Ishikawa (cell line): Measurements from ENCODE around the gene UPF3B.

Experiments
- CEBPB ChIP-seq: IDR thresholded peaks from 2 replicates; pipeline ENCODE4 v1.6.1; 2012
- CREB1 ChIP-seq: IDR thresholded peaks from 2 replicates; pipeline ENCODE4 v1.6.1; 2012; ENCODE audit warnings: low read depth
- EGR1 ChIP-seq: IDR thresholded peaks from 2 replicates; pipeline ENCODE4 v1.6.1; 2012
- EP300 ChIP-seq: IDR thresholded peaks from 2 replicates; pipeline ENCODE4 v1.6.1; 2012; ENCODE audit warnings: borderline replicate concordance
- FOXM1 ChIP-seq: IDR thresholded peaks from 2 replicates; pipeline ENCODE4 v1.6.1; 2012; ENCODE audit warnings: low read depth, borderline replicate concordance
- NFIC ChIP-seq: IDR thresholded peaks from 2 replicates; pipeline ENCODE4 v1.6.1; 2012
- RAD21 ChIP-seq: IDR thresholded peaks from 2 replicates; pipeline ENCODE4 v1.6.1; 2012; ENCODE audit warnings: low read depth
- TAF1 ChIP-seq: IDR thresholded peaks from 2 replicates; pipeline ENCODE4 v1.6.1; 2012; ENCODE audit warnings: low read depth, mild to moderate bottlenecking
- TCF12 ChIP-seq: IDR thresholded peaks from 2 replicates; pipeline ENCODE4 v1.6.1; 2012; ENCODE audit warnings: low read depth
- TEAD4 ChIP-seq: IDR thresholded peaks from 2 replicates; pipeline ENCODE4 v1.6.1; 2012
- YY1 ChIP-seq: IDR thresholded peaks from 2 replicates; pipeline ENCODE4 v1.6.1; 2012; ENCODE audit warnings: low read depth
- ZBTB7A ChIP-seq: IDR thresholded peaks from 2 replicates; pipeline ENCODE4 v1.6.1; 2012; ENCODE audit warnings: low read depth
- TF ChIP-seq, protein P1 (sequence below): IDR thresholded peaks from 2 replicates; pipeline ENCODE4 v1.6.1; 2012
- TF ChIP-seq, protein P2 (sequence below): IDR thresholded peaks from 2 replicates; pipeline ENCODE4 v1.6.1; 2012; ENCODE audit warnings: low read depth, mild to moderate bottlenecking
- TF ChIP-seq, protein P3 (sequence below): IDR thresholded peaks from 2 replicates; pipeline ENCODE4 v1.6.1; 2012

Gene UPF3B

GRCh38 chrX:119871245-119871598 is 18.5 kb upstream of the UPF3B start:
- TF ChIP-seq RAD21 (no peak), EGR1 (no peak), TAF1 (no peak), TCF12 (no peak), EP300 (no peak), YY1 (no peak), TEAD4 (no peak), CEBPB (no peak), ZBTB7A (no peak)
- TF ChIP-seq, protein P1, sequence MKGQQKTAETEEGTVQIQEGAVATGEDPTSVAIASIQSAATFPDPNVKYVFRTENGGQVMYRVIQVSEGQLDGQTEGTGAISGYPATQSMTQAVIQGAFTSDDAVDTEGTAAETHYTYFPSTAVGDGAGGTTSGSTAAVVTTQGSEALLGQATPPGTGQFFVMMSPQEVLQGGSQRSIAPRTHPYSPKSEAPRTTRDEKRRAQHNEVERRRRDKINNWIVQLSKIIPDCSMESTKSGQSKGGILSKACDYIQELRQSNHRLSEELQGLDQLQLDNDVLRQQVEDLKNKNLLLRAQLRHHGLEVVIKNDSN, result no peak
- TF ChIP-seq, protein P2, sequence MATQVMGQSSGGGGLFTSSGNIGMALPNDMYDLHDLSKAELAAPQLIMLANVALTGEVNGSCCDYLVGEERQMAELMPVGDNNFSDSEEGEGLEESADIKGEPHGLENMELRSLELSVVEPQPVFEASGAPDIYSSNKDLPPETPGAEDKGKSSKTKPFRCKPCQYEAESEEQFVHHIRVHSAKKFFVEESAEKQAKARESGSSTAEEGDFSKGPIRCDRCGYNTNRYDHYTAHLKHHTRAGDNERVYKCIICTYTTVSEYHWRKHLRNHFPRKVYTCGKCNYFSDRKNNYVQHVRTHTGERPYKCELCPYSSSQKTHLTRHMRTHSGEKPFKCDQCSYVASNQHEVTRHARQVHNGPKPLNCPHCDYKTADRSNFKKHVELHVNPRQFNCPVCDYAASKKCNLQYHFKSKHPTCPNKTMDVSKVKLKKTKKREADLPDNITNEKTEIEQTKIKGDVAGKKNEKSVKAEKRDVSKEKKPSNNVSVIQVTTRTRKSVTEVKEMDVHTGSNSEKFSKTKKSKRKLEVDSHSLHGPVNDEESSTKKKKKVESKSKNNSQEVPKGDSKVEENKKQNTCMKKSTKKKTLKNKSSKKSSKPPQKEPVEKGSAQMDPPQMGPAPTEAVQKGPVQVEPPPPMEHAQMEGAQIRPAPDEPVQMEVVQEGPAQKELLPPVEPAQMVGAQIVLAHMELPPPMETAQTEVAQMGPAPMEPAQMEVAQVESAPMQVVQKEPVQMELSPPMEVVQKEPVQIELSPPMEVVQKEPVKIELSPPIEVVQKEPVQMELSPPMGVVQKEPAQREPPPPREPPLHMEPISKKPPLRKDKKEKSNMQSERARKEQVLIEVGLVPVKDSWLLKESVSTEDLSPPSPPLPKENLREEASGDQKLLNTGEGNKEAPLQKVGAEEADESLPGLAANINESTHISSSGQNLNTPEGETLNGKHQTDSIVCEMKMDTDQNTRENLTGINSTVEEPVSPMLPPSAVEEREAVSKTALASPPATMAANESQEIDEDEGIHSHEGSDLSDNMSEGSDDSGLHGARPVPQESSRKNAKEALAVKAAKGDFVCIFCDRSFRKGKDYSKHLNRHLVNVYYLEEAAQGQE, result no peak

DNA sequence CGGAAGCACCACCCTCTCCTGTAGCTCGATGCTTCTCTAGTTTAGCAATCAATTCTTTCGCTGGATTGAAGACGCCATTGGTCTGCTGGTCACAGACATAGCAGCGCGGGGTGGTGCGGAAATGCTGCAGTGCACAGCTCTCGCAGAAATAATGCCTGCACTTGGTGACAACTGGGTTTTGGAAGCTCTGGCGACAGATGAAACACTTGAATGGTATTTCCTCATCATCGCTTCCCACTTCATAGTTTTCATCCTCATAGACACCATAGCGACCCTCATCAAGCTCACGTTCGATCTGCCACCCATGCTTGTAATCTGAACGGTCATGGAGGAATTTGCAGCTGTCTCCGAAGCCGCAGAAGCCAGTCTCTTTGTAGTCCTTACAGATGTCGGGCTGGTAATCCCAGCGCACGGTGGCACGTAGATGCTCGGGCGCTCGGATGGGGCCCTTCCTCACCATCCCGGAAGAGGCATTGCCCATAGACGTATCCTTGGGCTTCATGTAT is 17.9 kb upstream of the UPF3B start:
- TF ChIP-seq TAF1 (no peak), RAD21 (no peak), TEAD4 (no peak), NFIC (no peak), EGR1 (no peak), FOXM1 (no peak), CREB1 (no peak), TCF12 (no peak), YY1 (no peak), EP300 (no peak), CEBPB (no peak), ZBTB7A (no peak)
- TF ChIP-seq, protein P3, sequence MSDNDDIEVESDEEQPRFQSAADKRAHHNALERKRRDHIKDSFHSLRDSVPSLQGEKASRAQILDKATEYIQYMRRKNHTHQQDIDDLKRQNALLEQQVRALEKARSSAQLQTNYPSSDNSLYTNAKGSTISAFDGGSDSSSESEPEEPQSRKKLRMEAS, result no peak
- TF ChIP-seq, protein P2, result no peak
- TF ChIP-seq, protein P1, result no peak

- TF ChIP-seq NFIC, result no peak
- TF ChIP-seq, protein P3, result no peak
- no peak for TF ChIP-seq EP300
- no peak for TF ChIP-seq TCF12
- no peak for TF ChIP-seq FOXM1
- TF ChIP-seq, protein P1, result no peak
- TF ChIP-seq, protein P2, result no peak
- TF ChIP-seq EGR1, result no peak
- TF ChIP-seq RAD21, result no peak
- TF ChIP-seq CEBPB, result no peak
- TF ChIP-seq TEAD4, result no peak
- no peak for TF ChIP-seq TAF1
- TF ChIP-seq ZBTB7A, result no peak
- no peak for TF ChIP-seq CREB1
- TF ChIP-seq YY1, result no peak
These were observed 681 bp upstream of the UPF3B start for GRCh38 chrX:119853444-119853843.

GRCh38 chrX:119833905-119834304 is 18.9 kb downstream of the UPF3B start:
- TF ChIP-seq TCF12 (no peak), YY1 (no peak)
